H9 (cell line): ENCODE data around the gene ZNF714. TPM values are rescaled to one million over a fixed set of nuclear protein-coding genes. Genes with fewer than 3 reads are reported as not detected.

Experiments
- DNase-seq: peaks from one replicate; pipeline ENCODE4 v3.0.0-alpha.2; 2017
- H2AFZ ChIP-seq: one replicate; pipeline ENCODE4 v1.6.1; 2013; ENCODE audit warnings: mild to moderate bottlenecking, low read length, control low read depth, moderate library complexity
- H2AK5ac ChIP-seq: 2 replicates; pipeline ENCODE4 v1.6.1; 2013; ENCODE audit warnings: low read length, control low read depth, mixed read lengths; ENCODE audit not compliant: insufficient read length
- H2BK120ac ChIP-seq: one replicate; pipeline ENCODE4 v1.6.1; 2013; ENCODE audit warnings: low read depth, mild to moderate bottlenecking, low read length, control low read depth, inconsistent platforms; ENCODE audit not compliant: poor library complexity, severe bottlenecking
- H2BK12ac ChIP-seq: 2 replicates; pipeline ENCODE4 v1.6.1; 2013; ENCODE audit warnings: low read length, control low read depth, mixed read lengths, low read depth; ENCODE audit not compliant: insufficient read length
- H2BK15ac ChIP-seq: 2 replicates; pipeline ENCODE4 v1.6.1; 2013; ENCODE audit warnings: low read depth, low read length, control low read depth
- H2BK20ac ChIP-seq: one replicate; pipeline ENCODE4 v1.6.1; 2013; ENCODE audit warnings: low read depth, mild to moderate bottlenecking, low read length, control low read depth, inconsistent platforms; ENCODE audit not compliant: poor library complexity, severe bottlenecking
- H2BK5ac ChIP-seq: 2 replicates; pipeline ENCODE4 v1.6.1; 2013; ENCODE audit warnings: low read length, control low read depth, mixed read lengths; ENCODE audit not compliant: insufficient read length
- H3K14ac ChIP-seq: 2 replicates; pipeline ENCODE4 v1.6.1; 2013; ENCODE audit warnings: low read length, control low read depth; ENCODE audit not compliant: insufficient read depth
- H3K18ac ChIP-seq: 2 replicates; pipeline ENCODE4 v1.6.1; 2013; ENCODE audit warnings: low read depth, mild to moderate bottlenecking, mixed read lengths, low read length, control low read depth; ENCODE audit not compliant: insufficient read length
- H3K23ac ChIP-seq: 2 replicates; pipeline ENCODE4 v1.6.1; 2013; ENCODE audit warnings: low read length, control low read depth, mixed read lengths, low read depth; ENCODE audit not compliant: insufficient read length
- H3K23me2 ChIP-seq: 2 replicates; pipeline ENCODE4 v1.6.1; 2013; ENCODE audit warnings: low read depth, mild to moderate bottlenecking, mixed read lengths, low read length, control low read depth; ENCODE audit not compliant: insufficient read length, poor library complexity, severe bottlenecking
- H3K27ac ChIP-seq: 2 replicates; pipeline ENCODE4 v1.5.1; 2013; ENCODE audit warnings: low read length, control low read depth, mixed read lengths, low read depth; ENCODE audit not compliant: insufficient read length
- H3K27me3 ChIP-seq: 2 replicates; pipeline ENCODE4 v1.6.1; 2013; ENCODE audit warnings: low read length, control low read depth, inconsistent platforms; ENCODE audit not compliant: insufficient read depth
- H3K4ac ChIP-seq: 2 replicates; pipeline ENCODE4 v1.6.1; 2013; ENCODE audit warnings: low read depth, mild to moderate bottlenecking, control low read depth, inconsistent platforms, low read length, moderate library complexity
- H3K4me1 ChIP-seq: 2 replicates; pipeline ENCODE4 v1.6.1; 2013; ENCODE audit warnings: low read length, control low read depth, inconsistent platforms; ENCODE audit not compliant: insufficient read depth
- H3K4me2 ChIP-seq: 2 replicates; pipeline ENCODE4 v1.6.1; 2013; ENCODE audit warnings: low read length, control low read depth, mixed read lengths; ENCODE audit not compliant: insufficient read length, insufficient read depth
- H3K56ac ChIP-seq: 2 replicates; pipeline ENCODE4 v1.6.1; 2013; ENCODE audit warnings: low read depth, mild to moderate bottlenecking, mixed read lengths, low read length, control low read depth; ENCODE audit not compliant: insufficient read length
- H3K79me1 ChIP-seq: 2 replicates; pipeline ENCODE4 v1.6.1; 2013; ENCODE audit warnings: low read depth, mild to moderate bottlenecking, moderate library complexity, low read length, control low read depth, inconsistent platforms; ENCODE audit not compliant: insufficient read depth, poor library complexity, severe bottlenecking
- H3K79me2 ChIP-seq: 2 replicates; pipeline ENCODE4 v1.6.1; 2013; ENCODE audit warnings: low read length, control low read depth, inconsistent platforms; ENCODE audit not compliant: insufficient read depth
- H3K9ac ChIP-seq: 2 replicates; pipeline ENCODE4 v1.6.1; 2013; ENCODE audit warnings: low read length, control low read depth, mixed read lengths; ENCODE audit not compliant: insufficient read length; ENCODE audit errors: extremely low read depth
- H3K9me3 ChIP-seq: one replicate; pipeline ENCODE4 v1.6.1; 2013; ENCODE audit warnings: low read depth, low read length, inconsistent platforms; ENCODE audit not compliant: control insufficient read depth
- H3T11ph ChIP-seq: one replicate; pipeline ENCODE4 v1.6.1; 2013; ENCODE audit warnings: mild to moderate bottlenecking, low read length, control low read depth, inconsistent platforms
- H4K20me1 ChIP-seq: one replicate; pipeline ENCODE4 v1.6.1; 2013; ENCODE audit not compliant: control insufficient read depth, insufficient read length, insufficient read depth
- H4K5ac ChIP-seq: 2 replicates; pipeline ENCODE4 v1.6.1; 2013; ENCODE audit warnings: low read depth, mild to moderate bottlenecking, mixed read lengths, low read length, control low read depth; ENCODE audit not compliant: insufficient read length
- H4K8ac ChIP-seq: replicated peaks from 2 replicates; pipeline ENCODE4 v1.6.1; 2013; ENCODE audit warnings: low read length, control low read depth, mixed read lengths, low read depth; ENCODE audit not compliant: insufficient read length
- H4K91ac ChIP-seq: 2 replicates; pipeline ENCODE4 v1.6.1; 2013; ENCODE audit warnings: low read depth, mild to moderate bottlenecking, moderate library complexity, mixed read lengths, low read length, control low read depth; ENCODE audit not compliant: insufficient read length
- H3K27ac Mint-ChIP-seq, 3 experiments: 2 replicates in 2 of 3; 3 replicates in 1 of 3; pipeline ENCODE4 v1.8.0; 2020 to 2021; ENCODE audit warnings: mixed read lengths in 3 of 3, mild to moderate bottlenecking in 1 of 3, moderate library complexity in 1 of 3
- H3K27me3 Mint-ChIP-seq: 2 replicates; pipeline ENCODE4 v1.8.0; 2021; ENCODE audit warnings: low read depth, mild to moderate bottlenecking, moderate library complexity, mixed read lengths
- H3K36me3 Mint-ChIP-seq, 3 experiments: 2 replicates in 2 of 3; 3 replicates in 1 of 3; pipeline ENCODE4 v1.8.0; 2020 to 2021; ENCODE audit warnings: low read depth in 3 of 3, mixed read lengths in 3 of 3; ENCODE audit not compliant: insufficient read depth in 1 of 3
- H3K4me1 Mint-ChIP-seq, 2 experiments: 2 replicates each; pipeline ENCODE4 v1.8.0; 2020; ENCODE audit warnings: mixed read lengths in 2 of 2
- H3K4me3 Mint-ChIP-seq, 2 experiments: 2 replicates in 1 of 2; 3 replicates in 1 of 2; pipeline ENCODE4 v1.8.0; 2020 to 2021; ENCODE audit warnings: mild to moderate bottlenecking in 2 of 2, mixed read lengths in 2 of 2, moderate library complexity in 1 of 2
- H3K9me3 Mint-ChIP-seq, 2 experiments: 2 replicates in 1 of 2; 3 replicates in 1 of 2; pipeline ENCODE4 v1.8.0; 2020; ENCODE audit warnings: mild to moderate bottlenecking in 2 of 2, mixed read lengths in 2 of 2, moderate library complexity in 1 of 2
- WGBS: extraction: QIAGEN DNeasy Blood & Tissue Kit; methylation state at CpG from one replicate; pipeline ENCODE4 v1.1.7; 2013; ENCODE audit warnings: missing lambda C conversion rate, low lambda C conversion rate, mixed read lengths; ENCODE audit not compliant: insufficient read length; ENCODE audit errors: extremely low coverage; 5-methylcytosine and 5-hydroxymethylcytosine counted together
- total RNA-seq: library from RNA; stranded (reverse); gene quantifications from 2 replicates; pipeline ENCODE4 v1.2.1, GENCODE V29; 2021
- TF ChIP-seq, protein P1 (sequence below): fragments of 200-600 bp; sonication (generic); conservative IDR thresholded peaks from 3 replicates; pipeline ENCODE4 v1.8.0; 2021; ENCODE audit warnings: antibody characterized with exemption, mild to moderate bottlenecking

ZNF714 gene
- total RNA-seq, 1 experiment from 2014 or later: 53.9 TPM

DNA sequence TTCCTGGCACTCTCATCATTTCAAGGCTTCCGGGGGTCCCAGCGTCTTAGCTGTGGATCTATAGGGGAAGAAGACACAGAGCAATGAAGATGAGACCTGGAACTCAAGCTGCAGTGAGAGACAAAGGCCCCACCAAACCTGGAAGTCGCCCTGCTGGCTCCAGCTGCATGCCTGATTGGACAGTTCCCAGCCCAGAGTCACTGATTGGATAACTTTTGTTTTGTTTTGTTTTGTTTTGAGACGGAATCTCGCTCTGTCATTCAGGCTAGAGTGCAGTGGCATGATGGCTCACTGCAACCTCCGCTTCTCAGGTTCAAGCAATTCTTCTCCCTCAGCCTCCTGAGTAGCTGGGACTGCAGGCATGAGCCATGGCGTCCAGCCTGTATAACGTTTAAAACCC is 53.4 kb downstream of the ZNF714 start:
- Histone ChIP-seq H3K27me3 (no peaks in the 10 kb centered on the region), H4K20me1 (no peaks in the 10 kb centered on the region), H3K79me1 (no peaks in the 10 kb centered on the region), H4K91ac (no peak overlapping the region), H3K9ac (no peak overlapping the region), H3K56ac (no peak overlapping the region), H3K18ac (no peak overlapping the region), H3K27ac (no peak overlapping the region), H3K14ac (no peak overlapping the region), H3K23ac (no peak overlapping the region), H2AFZ (no peak overlapping the region), H2BK15ac (no peak overlapping the region), H2AK5ac (no peak overlapping the region), H3K9me3 (no peaks in the 10 kb centered on the region), H2BK120ac (no peak overlapping the region), H4K5ac (no peak overlapping the region), H3K23me2 (no peaks in the 10 kb centered on the region), H2BK20ac (no peak overlapping the region), H2BK5ac (no peak overlapping the region), H3K4me2 (no peak overlapping the region), H3K79me2 (no peaks in the 10 kb centered on the region), H3K4ac (no peak overlapping the region), H2BK12ac (no peak overlapping the region), H3K4me1 (no peaks in the 10 kb centered on the region), H4K8ac (no peak overlapping the region), H3T11ph (no peak overlapping the region)
- Mint-ChIP-seq H3K27me3 (peaks cover 10% of the 10 kb centered on the region; the same call in 1 of the 2 replicates), H3K4me3 (no peak overlapping the region), H3K36me3 (peaks cover 0 to 8% (median 2%) of the 10 kb centered on the region in 3 experiments; a peak in 3 of 7 replicates), H3K4me1 (peaks cover 8 to 12% of the 10 kb centered on the region in 2 experiments), H3K27ac (no peak overlapping the region), H3K9me3 (peaks cover 5 to 10% of the 10 kb centered on the region in 2 experiments)
- TF ChIP-seq, protein P1, sequence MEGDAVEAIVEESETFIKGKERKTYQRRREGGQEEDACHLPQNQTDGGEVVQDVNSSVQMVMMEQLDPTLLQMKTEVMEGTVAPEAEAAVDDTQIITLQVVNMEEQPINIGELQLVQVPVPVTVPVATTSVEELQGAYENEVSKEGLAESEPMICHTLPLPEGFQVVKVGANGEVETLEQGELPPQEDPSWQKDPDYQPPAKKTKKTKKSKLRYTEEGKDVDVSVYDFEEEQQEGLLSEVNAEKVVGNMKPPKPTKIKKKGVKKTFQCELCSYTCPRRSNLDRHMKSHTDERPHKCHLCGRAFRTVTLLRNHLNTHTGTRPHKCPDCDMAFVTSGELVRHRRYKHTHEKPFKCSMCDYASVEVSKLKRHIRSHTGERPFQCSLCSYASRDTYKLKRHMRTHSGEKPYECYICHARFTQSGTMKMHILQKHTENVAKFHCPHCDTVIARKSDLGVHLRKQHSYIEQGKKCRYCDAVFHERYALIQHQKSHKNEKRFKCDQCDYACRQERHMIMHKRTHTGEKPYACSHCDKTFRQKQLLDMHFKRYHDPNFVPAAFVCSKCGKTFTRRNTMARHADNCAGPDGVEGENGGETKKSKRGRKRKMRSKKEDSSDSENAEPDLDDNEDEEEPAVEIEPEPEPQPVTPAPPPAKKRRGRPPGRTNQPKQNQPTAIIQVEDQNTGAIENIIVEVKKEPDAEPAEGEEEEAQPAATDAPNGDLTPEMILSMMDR: no peak
- WGBS: no CpG with 5 or more reads among the region's 8 CpGs
- DNase-seq: no peak
